ENCODE data around the gene WNT5A.

- TF ChIP-seq CTCF (IDR thresholded peaks at IDR 0.05; ENCODE audit: low read depth, low read length, poor library complexity, severe bottlenecking) (no peak), EZH2phosphoT487 (IDR thresholded peaks at IDR 0.05; ENCODE audit: borderline replicate concordance, low read length) (no peak)
Measured at GRCh38 chr3:55532806-55533205, 45.7 kb upstream of the WNT5A start.
